ENCODE results near the gene ZDHHC9.
A peak's percentile ranks its signal among the peaks of the same experiment; 100 is the strongest.

The ZDHHC9 gene

DNA sequence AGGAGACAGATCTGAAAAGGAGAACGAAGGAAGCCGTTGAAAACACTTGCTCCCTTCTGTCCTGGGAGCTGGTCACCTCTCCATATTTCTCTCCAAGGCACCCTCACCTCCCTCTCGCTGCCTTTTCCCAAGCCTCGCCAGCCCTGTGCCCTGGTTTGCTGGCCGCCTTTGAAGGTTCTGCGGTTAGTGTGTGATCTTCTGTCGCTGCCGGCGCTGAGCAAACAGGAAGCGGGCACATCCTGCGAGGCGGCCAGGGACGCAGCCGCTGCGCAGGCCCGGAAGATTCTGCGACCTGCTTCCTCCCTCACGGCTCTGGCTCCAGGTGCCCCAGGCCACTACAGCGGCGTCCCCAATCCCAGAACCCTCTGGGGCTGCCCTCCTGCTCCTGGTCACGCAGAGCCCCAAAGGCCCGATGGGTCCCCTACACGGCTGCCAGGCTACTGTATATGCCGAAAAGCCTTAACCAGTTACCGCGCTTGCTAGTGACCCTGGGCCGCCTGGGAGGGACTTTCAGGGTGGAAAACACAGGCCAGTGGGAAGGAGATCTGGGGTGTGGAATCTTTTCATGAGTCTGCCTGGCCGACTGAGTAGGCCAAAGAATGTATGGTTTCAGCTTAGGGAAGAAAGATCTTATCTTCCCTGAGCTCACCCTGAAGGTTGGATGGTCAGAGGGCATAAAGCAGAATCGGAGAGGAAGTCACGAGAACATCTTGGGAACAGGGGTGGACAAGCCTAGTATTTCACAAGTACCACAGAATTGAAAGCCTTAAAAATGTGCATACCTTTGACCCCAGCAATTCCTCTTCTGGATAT is 66.3 kb downstream of the ZDHHC9 start:
- Mint-ChIP-seq H3K4me3 (peak overlapping the region; percentile 95 to 99), H3K27ac (peak overlapping the region; percentile 85 to 95), H3K4me1 (ENCODE audit: low read depth in 2 of 2) (peaks cover 44 to 46% of the 10 kb centered on the region in 2 donors), H3K27me3 (no peaks in the 10 kb centered on the region), H3K9me3 (no peaks in the 10 kb centered on the region), H3K36me3 (ENCODE audit: insufficient read depth) (peaks cover 54% of the 10 kb centered on the region)
- peak; percentile 59 to 63 (median 60) for DNase-seq
- peak; percentile 36 for ATAC-seq (replicated peaks)

- H3K36me3 Mint-ChIP-seq (ENCODE audit: insufficient read depth): peaks cover 22% of the 10 kb centered on the region
- DNase-seq: no peak
- H3K4me3 Mint-ChIP-seq: peak overlapping the region; percentile 68 to 69
- peak overlapping the region; percentile 87 to 92 for H3K27ac Mint-ChIP-seq
- H3K27me3 Mint-ChIP-seq: no peaks in the 10 kb centered on the region
- ATAC-seq (replicated peaks): no peak
- no peaks in the 10 kb centered on the region for H3K9me3 Mint-ChIP-seq
- peaks cover 54 to 56% of the 10 kb centered on the region in 2 donors for H3K4me1 Mint-ChIP-seq (ENCODE audit: low read depth in 2 of 2)
Observed at GRCh38 chrX:129773649-129774458, 69.8 kb downstream of the ZDHHC9 start.

DNA sequence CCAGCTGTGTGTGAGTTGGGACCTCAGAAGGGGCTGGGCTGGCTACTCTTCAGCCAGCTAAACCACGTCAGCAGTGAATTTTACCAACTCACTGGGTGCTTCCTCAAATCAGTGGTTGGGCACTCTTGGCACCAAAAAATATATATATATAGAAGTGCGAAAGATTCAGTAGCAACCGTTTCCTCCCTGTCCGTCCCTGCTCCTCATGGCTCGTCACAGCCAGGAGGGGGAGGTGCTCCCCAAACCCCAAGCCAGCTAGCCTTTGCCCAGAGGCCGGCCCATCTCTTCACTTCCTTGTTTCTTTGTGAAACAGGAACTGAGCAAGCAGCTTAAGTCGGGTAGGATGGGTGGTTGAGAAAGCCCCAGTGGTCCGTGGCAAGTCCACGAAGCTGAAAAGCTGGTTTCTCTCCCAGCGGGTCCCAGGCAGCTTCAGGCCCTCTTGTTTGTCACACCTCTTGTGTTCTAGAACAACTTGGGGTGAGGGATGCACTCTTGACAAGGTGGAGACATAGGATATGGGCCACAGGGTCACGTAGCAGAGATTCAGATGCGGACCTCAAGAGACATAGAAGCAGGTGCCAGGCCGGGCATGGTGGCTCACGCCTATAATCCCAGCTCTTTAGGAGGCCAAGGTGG is 70.8 kb downstream of the ZDHHC9 start:
- Mint-ChIP-seq H3K9me3 (no peaks in the 10 kb centered on the region), H3K36me3 (ENCODE audit: insufficient read depth) (peaks cover 21% of the 10 kb centered on the region), H3K4me3 (peak overlapping the region; percentile 60 to 68), H3K4me1 (ENCODE audit: low read depth in 2 of 2) (peaks cover 58% of the 10 kb centered on the region in 2 donors), H3K27me3 (no peaks in the 10 kb centered on the region), H3K27ac (peak overlapping the region; percentile 87 to 92)
- DNase-seq: peak; percentile 35 to 44 (median 39)
- ATAC-seq (replicated peaks): peak; percentile 37

GRCh38 chrX:129771266-129771995 is 72.3 kb downstream of the ZDHHC9 start:
- no peaks in the 10 kb centered on the region for H3K9me3 Mint-ChIP-seq
- H3K27me3 Mint-ChIP-seq: no peaks in the 10 kb centered on the region
- peak overlapping the region; percentile 52 to 80 for H3K27ac Mint-ChIP-seq
- peaks cover 18% of the 10 kb centered on the region for H3K36me3 Mint-ChIP-seq (ENCODE audit: insufficient read depth)
- ATAC-seq (replicated peaks) (peak; percentile 18), DNase-seq (no peak)
- peak overlapping the region; percentile 51 to 65 for H3K4me3 Mint-ChIP-seq
- H3K4me1 Mint-ChIP-seq (ENCODE audit: low read depth in 2 of 2): peaks cover 51 to 56% of the 10 kb centered on the region in 2 donors

DNA sequence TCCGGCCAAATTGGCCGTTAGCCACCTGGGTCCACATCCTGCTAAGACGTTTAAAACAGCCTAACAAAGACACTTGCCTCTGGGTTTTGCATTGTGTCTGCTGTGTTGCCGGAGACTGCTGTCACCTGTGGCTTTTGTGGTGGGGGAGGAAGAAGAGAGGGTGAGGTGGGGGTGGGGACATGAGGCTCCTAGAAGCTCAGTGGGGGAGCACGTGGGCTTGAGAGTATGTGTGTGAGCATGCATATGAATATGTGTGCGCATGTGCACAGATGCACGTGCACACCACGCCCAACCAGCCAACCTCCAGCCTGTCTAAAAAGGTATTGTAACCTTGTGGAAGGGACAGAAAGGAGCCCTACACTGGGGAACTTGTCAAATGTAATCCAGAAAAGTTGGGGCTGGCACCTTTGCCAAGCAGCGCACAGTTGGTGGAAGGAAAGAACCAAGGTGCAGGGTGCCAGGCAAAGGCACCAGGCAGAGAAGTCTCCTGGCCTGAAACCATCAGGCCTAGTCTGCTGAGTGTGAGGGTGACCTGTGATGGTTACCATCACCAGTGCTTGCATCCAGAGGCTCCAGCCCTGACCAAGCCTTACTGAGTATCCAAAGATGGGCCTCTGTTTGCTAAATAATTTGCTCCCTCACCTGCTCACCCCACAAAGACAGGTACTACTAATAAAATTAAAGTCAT is 74.1 kb downstream of the ZDHHC9 start:
- ATAC-seq (replicated peaks): peak; percentile 75
- H3K36me3 Mint-ChIP-seq (ENCODE audit: insufficient read depth): peaks cover 15% of the 10 kb centered on the region
- H3K4me1 Mint-ChIP-seq (ENCODE audit: low read depth in 2 of 2): peaks cover 45 to 51% of the 10 kb centered on the region in 2 donors
- DNase-seq: peak; percentile 49 to 60 (median 53)
- peak overlapping the region; percentile 35 to 88 for H3K27ac Mint-ChIP-seq
- peak overlapping the region; percentile 52 to 64 for H3K4me3 Mint-ChIP-seq
- H3K27me3 Mint-ChIP-seq: no peaks in the 10 kb centered on the region
- no peaks in the 10 kb centered on the region for H3K9me3 Mint-ChIP-seq

DNA sequence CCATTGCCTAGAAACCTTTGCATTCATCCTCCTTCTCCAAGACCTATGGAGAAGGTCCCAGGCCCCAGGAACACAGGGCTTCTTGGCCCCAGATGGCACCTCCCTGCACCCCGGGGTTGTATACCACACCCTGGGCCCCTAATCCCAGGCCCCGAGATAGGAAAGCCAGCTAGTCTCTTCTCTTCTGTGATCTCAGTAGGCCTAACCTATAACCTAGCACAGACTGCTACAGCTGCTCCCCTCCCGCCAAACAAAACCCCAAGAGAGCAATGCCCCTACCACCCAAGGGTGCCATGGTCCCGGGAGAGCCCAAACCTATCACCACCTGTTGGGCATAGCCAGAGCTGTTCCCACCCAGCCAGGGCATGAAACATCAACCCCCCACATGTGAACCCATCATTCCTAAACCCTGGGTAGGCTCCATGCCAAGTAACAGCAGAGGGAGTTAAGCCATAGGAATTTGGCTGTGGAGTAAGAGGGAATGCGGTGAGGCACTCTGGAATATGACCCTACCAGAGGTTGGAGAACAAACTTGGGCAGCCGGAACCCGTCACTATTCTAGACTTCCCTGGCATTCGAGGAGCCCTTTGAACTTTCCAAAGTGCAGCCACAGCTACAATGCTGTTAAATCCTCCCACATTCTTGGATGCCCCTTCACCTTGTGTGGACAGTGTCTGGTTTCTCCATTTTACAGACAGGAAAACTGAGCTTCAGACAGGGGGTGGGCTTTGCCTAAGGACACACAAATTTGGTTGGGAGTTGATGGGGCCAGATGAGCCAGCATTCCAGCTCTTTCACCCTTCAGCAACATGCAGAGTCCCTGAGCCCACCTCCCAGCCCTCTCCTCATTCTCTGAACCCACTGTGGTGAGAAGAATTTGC is 74.9 kb downstream of the ZDHHC9 start:
- Mint-ChIP-seq H3K4me1 (ENCODE audit: low read depth in 2 of 2) (peaks cover 37 to 43% of the 10 kb centered on the region in 2 donors), H3K36me3 (ENCODE audit: insufficient read depth) (peaks cover 11% of the 10 kb centered on the region), H3K27ac (peak overlapping the region; percentile 88 to 89), H3K27me3 (no peaks in the 10 kb centered on the region), H3K9me3 (no peaks in the 10 kb centered on the region), H3K4me3 (peak overlapping the region; percentile 55 to 64)
- no peak for ATAC-seq (replicated peaks)
- DNase-seq: no peak

DNA sequence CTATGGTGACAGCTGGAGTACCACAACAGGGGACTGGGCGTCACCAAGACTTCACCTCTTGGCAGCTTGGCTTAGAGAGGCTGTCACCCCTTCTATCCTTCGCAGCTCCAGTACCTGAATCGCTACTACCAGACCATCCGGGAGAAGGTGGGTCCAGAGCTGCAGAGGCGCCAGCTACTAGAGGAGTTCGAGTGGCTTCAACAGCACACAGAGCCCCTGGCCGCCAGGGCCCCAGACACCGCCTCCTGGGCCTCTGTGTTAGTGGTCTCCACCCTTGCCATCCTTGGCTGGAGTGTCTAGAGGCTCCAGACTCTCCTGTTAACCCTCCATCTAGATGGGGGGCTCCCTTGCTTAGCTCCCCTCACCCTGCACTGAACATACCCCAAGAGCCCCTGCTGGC is 75.5 kb downstream of the ZDHHC9 start:
- H3K27ac Mint-ChIP-seq: peak overlapping the region; percentile 88 to 89
- H3K4me1 Mint-ChIP-seq (ENCODE audit: low read depth in 2 of 2): peaks cover 36 to 39% of the 10 kb centered on the region in 2 donors
- no peak for DNase-seq
- peaks cover 9% of the 10 kb centered on the region for H3K36me3 Mint-ChIP-seq (ENCODE audit: insufficient read depth)
- H3K27me3 Mint-ChIP-seq: no peaks in the 10 kb centered on the region
- H3K4me3 Mint-ChIP-seq: peak overlapping the region in 1 of 2 donors; percentile 55
- no peak for ATAC-seq (replicated peaks)
- H3K9me3 Mint-ChIP-seq: no peaks in the 10 kb centered on the region

DNA sequence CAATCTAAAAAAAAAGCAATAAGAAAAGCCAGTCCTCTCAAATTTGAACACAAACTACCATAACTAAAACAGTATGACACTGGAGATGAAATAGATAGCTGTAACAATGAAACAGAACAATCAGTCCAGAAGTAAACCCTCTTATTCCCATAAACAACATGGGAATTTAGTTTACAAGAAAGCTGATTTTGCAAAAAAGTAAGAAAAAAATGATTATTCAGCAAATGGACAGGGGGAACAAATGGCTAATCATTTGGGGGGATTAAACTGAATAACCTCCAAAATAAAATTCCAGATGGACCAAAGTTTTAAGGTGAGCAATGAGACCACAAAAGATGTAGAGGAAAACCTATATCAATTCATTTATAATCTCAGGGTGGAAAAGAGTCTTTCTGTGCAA is 80.0 kb downstream of the ZDHHC9 start:
- H3K4me3 Mint-ChIP-seq: no peak overlapping the region
- H3K27ac Mint-ChIP-seq: no peak overlapping the region
- H3K27me3 Mint-ChIP-seq: no peaks in the 10 kb centered on the region
- no peaks in the 10 kb centered on the region for H3K9me3 Mint-ChIP-seq
- H3K4me1 Mint-ChIP-seq (ENCODE audit: low read depth in 2 of 2): peaks cover 31 to 36% of the 10 kb centered on the region in 2 donors
- ATAC-seq (replicated peaks) (no peak), DNase-seq (no peak)
- H3K36me3 Mint-ChIP-seq (ENCODE audit: insufficient read depth): no peaks in the 10 kb centered on the region

GRCh38 chrX:129762448-129762847 is 81.2 kb downstream of the ZDHHC9 start:
- Mint-ChIP-seq H3K27ac (peak overlapping the region in 1 of 2 donors; percentile 49), H3K9me3 (no peaks in the 10 kb centered on the region), H3K4me1 (ENCODE audit: low read depth in 2 of 2) (peaks cover 30 to 39% of the 10 kb centered on the region in 2 donors), H3K27me3 (no peaks in the 10 kb centered on the region), H3K36me3 (ENCODE audit: insufficient read depth) (no peaks in the 10 kb centered on the region), H3K4me3 (no peak overlapping the region)
- DNase-seq (no peak), ATAC-seq (replicated peaks) (no peak)

DNA sequence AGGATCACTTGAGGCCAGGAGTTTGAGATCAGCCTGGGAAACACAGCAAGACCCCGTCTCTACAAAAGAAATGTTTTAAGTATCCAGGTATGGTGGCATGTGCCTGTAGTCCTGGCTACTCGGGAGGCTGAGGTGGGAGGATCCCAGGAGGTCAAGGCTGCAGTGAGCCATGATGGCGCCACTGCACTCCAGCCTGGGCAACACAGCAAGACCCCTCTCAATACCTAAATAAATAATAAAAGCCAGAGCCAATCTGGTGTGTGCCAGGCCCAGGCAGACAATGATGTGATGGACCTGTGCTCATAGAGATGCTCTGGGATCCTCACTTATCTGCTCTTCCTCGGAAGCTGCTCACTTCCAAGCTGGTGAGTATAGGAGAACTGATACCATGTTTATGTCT is 82.1 kb downstream of the ZDHHC9 start:
- Mint-ChIP-seq H3K9me3 (no peaks in the 10 kb centered on the region), H3K27me3 (no peaks in the 10 kb centered on the region), H3K36me3 (ENCODE audit: insufficient read depth) (no peaks in the 10 kb centered on the region), H3K4me1 (ENCODE audit: low read depth in 2 of 2) (peaks cover 30 to 39% of the 10 kb centered on the region in 2 donors), H3K27ac (peak overlapping the region; percentile 49 to 91), H3K4me3 (no peak overlapping the region)
- DNase-seq (no peak), ATAC-seq (replicated peaks) (no peak)

GRCh38 chrX:129760981-129761380 is 82.7 kb downstream of the ZDHHC9 start:
- H3K27me3 Mint-ChIP-seq: no peaks in the 10 kb centered on the region
- H3K27ac Mint-ChIP-seq: peak overlapping the region in 1 of 2 donors; percentile 91
- peaks cover 33 to 44% of the 10 kb centered on the region in 2 donors for H3K4me1 Mint-ChIP-seq (ENCODE audit: low read depth in 2 of 2)
- ATAC-seq (replicated peaks) (no peak), DNase-seq (no peak)
- no peaks in the 10 kb centered on the region for H3K9me3 Mint-ChIP-seq
- no peak overlapping the region for H3K4me3 Mint-ChIP-seq
- peaks cover under 1% of the 10 kb centered on the region for H3K36me3 Mint-ChIP-seq (ENCODE audit: insufficient read depth)

DNA sequence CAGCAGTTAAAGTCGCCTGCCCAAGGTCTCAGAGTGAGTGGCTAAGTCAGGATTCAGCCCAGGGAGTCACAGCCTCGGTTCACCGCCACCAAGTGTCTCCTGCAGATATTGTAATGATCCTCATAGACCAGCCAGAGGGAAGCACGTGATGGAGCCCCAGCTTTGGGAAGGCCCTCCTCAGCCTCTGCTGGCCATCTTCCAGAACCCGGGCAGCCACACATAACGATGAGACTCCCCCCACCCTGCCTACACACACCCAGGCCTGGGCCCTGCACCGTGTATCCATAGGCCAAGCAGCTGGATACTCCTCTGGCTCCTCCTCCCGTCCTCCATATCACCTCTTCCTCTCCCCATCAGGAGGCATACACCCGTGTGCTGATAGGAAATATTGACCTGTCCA is 83.5 kb downstream of the ZDHHC9 start:
- Mint-ChIP-seq H3K27me3 (no peaks in the 10 kb centered on the region), H3K4me3 (peak overlapping the region; percentile 67 to 71), H3K36me3 (ENCODE audit: insufficient read depth) (peaks cover 4% of the 10 kb centered on the region), H3K4me1 (ENCODE audit: low read depth in 2 of 2) (peaks cover 34 to 52% of the 10 kb centered on the region in 2 donors), H3K9me3 (no peaks in the 10 kb centered on the region), H3K27ac (peak overlapping the region; percentile 81 to 91)
- ATAC-seq (replicated peaks): no peak
- DNase-seq: no peak
